ENCODE data around the gene RTKN.

GRCh38 chr2:74378007-74378406 lies 63.7 kb downstream of the RTKN start:
- no peak for TF ChIP-seq TAF1 (IDR thresholded peaks at IDR 0.05; ENCODE audit: borderline replicate concordance, insufficient read depth, low read length)
- no peak for TF ChIP-seq SIN3A (IDR thresholded peaks at IDR 0.05; ENCODE audit: borderline replicate concordance, insufficient read depth, low read length)
- TF ChIP-seq POLR2AphosphoS5 (IDR thresholded peaks at IDR 0.05; ENCODE audit: low read depth, low read length): no peak

Data from PFSK-1 (cell line).